ENCODE results near the gene MCTP2.
A peak's percentile ranks its signal among the peaks of the same experiment; 100 is the strongest.
"Not testable (repeated sequence)": the region's sequence is repeated elsewhere in the genome, so short reads cannot be mapped to it uniquely, and the experiment has no call there.

The MCTP2 gene

DNA sequence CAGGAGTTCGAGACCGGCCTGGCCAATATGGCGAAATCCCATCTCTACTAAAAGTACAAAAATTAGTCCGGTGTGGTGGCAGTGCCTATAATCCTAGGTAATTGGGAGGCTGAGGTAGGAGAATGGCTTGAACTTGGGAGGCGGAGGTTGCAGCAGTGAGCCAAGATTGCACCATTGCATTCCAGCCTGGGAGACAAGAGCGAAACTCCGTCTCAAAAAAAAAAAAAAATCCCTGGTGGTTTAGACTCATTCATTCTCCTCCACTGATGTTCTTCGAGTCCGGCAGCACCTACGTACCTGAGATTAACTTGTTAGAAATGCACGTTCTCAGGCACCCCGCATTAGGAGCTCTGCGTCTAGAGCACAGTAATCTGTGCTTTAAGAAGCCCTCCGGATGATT, 3.7 kb downstream of the MCTP2 start:
- no peak for DNase-seq (ENCODE audit: low read depth)

DNA sequence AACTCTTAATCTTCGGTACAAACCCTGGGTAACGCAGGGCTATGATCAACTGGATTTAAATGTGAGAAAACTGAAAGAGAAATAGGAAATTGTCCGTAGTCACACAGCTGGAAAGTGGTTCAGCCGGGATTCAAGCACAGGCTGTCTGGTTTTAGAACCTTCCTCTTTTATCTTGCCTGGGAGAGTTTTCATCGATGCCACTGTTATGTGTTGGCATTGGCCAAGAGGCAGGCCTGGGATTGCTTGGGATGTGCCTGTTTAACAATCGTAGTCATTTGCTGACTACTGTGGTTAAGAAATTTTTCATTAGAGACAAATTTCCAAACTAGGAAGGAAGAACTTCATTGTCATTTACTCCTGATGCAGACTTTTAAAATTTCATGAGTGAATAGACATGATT, 4.3 kb downstream of the MCTP2 start:
- DNase-seq (ENCODE audit: low read depth) = no peak

DNA sequence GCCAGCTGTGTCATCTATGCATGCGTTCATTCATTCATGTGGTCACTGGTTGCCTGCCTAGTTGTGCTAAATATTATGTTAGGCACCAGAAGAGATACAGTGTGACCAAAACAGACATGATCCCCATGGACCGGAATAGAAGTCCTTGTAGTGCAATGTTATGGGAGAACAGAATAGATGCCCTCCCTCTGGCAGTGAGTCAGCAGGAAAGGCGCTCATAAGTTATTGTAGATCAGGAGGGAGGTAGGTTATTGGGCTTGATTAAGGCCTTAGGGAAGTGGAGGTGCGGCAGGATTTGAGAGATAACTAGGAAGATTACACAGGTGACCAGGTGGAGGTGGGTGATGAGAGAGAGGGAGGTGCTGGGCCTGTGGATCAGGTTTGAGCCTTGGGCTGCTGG, 5.2 kb downstream of the MCTP2 start:
- no peak for DNase-seq (ENCODE audit: low read depth)

DNA sequence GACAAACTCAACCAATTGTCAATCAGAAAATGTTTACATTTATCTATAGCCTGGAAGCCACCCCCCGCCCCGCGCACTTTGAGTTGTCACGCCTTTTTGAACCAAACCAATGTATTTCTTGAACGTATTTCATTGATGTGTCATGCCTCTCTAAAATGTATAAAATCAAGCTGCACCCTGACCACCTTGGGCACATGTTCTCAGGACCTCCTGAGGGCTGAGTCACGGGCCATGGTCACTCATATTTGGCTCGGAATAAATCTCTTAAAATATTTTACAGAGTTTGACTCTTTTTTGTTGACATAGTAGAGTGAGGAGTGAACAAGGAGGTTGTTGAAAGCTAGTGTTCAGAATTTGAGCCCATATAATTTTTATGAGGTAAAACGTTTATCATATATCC, 6.5 kb downstream of the MCTP2 start:
- no peak for DNase-seq (ENCODE audit: low read depth)

DNA sequence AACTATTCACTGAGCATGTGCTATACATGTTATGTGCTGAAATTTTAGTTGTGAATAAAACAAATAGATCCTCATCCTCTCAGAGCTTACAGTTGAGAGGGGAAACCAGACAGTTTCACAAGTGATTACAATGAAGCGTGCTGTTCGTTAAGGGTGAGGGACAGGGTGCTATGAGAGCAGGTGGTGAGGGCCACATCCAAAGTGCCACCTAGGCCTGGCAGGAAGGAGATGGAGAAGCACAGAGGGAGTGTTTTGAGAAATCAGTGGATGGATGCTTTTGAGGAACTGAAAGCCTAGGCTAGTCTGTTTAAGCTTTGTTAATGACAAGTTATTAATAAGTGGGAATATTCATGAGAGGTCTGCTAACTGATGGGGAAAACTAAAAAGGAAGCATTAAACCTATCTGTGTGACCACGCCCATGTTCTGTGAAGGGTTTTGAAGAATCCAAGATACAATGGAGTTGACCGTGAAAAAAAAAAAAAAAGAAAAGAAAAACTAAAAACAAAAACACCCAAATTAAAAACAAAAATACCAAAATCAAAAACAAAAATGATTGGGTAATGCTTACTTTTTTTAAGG, 7.3 kb downstream of the MCTP2 start:
- no peak for DNase-seq (ENCODE audit: low read depth)

DNA sequence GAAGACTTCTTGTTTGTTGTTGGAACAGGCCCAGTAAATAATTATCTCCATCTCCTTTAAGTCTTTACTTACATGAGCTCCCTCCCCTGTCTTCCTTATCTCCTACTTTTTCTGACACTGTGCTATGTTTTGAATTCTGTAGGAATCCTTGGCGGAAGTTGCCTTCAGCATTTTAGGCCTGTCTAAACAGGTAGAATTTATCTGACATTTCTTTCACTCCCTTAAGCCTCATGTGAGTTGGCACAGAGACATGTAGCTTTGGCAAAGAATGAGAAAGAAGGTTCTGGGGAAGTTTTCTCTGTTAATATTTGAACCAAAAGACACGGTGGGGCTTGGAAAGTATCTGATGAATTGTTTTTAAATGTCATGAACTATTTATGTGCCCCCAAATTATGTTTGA, 8.1 kb downstream of the MCTP2 start:
- DNase-seq (ENCODE audit: low read depth) = no peak

DNA sequence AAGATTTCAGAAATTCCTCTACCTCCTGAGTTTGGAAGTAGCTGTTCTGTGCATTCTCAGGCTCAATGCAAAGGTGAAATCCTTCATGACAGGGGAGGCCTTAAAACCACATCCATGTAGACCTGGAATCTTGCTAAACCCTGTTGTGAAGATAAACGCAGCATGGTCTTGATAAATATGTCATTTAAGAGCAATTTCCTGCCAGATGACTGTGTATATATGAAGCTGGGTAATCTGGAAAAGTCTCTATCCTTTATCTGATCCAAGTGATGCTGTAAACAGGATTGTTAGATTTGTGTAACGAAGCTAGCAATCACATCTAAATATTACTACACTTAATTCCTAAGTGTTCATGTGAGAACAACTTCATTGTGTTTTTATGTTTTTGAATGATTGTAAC, 9.1 kb downstream of the MCTP2 start:
- DNase-seq (ENCODE audit: low read depth) = no peak

DNA sequence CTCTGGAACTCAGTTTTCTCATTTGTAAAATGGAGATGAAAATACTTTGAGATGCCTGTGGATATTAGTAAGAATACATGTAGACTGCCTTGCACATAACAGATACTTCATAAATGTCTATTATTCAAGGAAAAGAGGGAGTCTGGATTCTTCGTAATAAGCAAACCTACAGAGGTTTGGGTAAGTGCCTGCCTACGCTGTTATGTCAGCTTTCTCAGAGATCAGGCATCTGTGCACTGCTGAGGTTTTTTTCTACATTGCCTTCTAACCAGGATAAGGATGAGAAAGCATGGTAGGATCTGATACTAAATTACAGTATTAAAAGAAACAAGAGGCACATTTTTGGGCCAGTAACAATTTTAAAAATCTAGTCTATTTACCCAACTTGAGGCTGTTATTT, 10.9 kb downstream of the MCTP2 start:
- no peak for DNase-seq (ENCODE audit: low read depth)

DNA sequence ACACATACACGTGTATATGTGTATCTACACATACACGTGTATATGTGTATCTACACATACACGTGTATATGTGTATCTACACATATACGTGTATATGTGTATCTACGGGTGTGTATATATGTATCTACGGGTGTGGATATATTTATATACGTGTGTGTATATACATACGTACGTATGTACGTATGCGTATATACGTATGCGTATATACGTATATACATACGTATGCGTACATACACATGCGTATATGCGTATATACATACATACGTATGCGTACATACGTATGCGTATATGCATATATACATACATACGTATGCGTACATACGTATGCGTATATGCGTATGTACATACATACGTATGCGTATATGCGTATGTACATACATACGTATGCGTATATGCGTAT, 11.6 kb downstream of the MCTP2 start:
- not testable (repeated sequence) for DNase-seq (ENCODE audit: low read depth)

DNA sequence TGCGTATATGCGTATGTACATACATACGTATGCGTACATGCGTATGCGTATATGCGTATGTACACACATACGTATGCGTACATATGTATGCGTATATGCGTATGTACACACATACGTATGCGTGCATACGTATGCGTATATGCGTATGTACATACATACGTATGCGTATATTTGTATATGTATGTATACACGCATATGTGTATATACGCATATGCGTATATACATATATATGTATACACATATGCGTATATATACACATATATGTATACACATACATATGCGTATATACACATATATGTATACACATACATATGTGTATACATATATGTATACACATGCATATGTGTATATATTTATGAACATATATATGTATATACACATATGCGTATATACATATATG, 12.1 kb downstream of the MCTP2 start:
- no peak for DNase-seq (ENCODE audit: low read depth)

DNA sequence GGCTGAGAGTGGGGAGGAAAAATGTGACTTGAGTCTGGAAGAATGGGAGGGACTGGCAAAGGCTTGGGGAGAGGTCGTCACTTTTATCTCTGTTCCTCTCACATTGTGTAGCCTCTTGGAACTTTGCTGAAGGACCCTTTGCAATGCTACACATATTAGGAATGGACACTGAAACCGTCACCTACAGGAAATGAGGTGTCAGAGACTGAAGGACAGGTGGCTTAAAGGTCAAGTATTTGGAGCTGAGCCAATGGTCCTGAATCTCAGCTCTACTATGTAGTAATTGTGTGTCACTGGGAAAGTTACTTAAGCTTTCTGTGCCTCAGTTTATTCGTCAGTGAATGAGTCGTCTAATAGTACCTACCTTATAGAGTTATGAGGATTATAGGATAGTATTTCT, 14.7 kb downstream of the MCTP2 start:
- DNase-seq (ENCODE audit: low read depth) = no peak

DNA sequence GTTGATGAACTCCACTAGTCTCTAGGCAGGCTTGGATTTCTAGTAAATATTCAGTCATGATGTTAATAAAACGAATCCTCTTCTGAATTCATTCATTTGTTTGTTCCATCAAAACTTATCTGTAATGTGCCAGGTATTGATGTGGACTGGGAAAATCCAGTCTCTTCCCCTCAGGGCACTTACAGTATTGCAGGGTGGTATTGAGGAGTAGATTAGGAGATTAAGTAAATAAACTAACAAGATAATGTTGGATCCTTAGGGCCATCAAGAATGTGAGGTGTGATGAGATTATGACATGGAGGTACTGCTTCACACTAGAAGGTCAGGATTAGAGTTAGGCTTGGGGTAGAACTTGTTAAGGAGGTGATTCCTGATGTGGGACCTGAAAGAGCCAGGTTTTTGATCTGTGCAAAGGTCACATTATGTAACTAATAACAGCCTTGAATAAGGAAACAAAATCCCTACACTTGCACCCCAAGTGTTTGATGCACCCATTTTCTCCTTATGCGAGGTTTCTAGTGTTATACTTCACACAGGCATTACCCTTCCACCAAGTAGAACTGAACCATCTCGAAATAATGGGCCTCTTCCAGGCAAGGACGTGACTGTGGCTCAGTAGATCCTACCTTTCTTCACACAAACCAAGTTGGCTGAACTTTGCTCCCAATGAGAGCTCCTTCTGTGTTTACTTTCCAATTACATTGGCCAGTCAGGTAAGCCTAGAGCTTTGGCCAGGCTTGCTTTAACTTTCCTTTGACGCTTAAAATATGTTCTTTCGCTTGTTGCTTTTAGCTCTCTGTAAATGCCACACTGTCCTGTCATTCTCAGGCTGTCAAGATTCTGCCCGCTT, 16.7 kb downstream of the MCTP2 start:
- DNase-seq (ENCODE audit: low read depth) = no peak

DNA sequence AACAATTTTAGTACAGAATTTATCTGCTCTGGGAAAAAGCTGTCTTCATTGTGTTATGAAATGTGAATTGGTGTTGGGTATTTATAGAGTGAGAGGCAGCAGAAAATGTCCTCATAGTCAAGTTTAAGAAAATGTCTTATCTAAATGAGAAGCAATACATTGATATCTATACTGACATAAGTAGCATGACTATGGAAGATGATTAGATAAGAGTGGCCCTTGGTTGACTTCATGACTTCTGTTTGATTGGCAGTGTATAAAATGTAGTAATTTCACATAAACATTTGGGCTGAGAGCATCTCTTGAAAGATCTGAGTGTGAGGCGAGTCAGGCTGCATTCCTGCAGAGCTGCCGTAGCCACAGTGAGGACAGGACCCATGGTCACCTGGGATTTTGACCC, 19.4 kb downstream of the MCTP2 start:
- DNase-seq (ENCODE audit: low read depth) = no peak

DNA sequence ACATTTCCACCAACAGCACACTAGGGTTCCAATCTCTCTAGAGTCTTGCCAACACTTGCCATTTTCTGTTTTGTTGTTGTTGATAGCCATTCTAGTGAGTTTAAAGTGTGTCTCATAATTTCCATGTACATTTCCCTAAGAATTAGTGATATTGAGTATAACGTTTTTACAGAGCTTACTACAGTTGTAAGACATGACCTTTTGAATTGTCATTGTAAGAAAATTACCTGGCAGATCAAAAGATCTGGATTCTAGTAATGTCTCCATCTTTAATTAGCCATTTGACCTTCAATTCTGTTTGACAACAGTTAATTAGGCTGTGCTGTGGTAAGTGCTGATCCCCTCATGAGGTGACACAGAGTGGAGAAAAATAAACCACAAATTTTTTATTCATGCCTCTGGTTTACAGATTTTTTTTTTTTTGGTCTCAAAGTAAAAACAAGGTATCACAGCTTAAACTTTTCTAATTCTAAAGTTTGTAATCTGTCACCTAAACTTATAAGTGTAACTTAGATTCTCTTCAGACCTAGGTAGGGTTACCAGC, 20.9 kb downstream of the MCTP2 start:
- DNase-seq (ENCODE audit: low read depth) = no peak

DNA sequence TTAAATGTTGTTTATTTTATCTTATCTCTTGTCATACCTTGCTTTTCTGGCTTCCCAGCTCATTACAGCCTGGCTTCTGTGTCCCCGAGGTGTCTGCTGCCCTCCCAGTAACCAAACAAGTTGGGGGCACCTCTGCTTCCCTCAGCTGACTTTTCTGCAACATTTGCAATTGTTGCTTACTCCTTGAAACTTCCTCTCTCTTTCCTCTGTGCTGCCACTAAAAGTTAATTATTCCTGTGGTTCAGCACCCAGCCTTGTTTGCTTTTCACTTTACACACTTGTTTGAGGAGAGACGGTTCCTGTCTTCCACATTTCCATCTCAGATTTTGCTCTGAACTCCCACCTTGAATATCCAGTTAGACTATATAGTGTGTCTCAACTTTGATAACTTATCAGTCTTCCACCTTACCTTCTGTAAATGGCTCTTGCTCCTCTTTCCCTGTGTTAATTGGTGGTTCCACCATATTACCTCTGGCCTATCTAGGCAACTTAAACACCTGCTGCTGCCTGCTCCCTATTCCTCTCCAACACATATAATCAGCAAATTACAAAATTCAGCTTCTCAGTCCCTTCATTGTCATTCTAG, 21.6 kb downstream of the MCTP2 start:
- no peak for DNase-seq (ENCODE audit: low read depth)

DNA sequence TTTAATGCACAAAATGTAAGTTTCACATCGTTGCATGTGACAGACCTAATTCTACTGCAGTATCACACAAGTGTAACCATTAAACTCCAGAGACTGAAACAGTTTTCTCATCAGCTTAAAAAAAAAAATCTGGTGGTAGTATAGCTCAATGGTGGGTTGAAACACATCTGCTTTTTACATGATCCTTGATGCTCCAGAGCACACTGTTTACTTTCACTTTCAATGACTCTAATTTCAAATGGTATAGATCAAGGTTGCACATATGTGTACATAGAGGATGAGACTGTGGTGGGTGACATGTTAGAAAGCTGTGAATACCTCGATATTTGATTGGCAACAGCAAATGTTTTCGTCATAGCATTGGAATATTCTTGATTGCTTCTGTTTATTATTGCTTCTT, 22.4 kb downstream of the MCTP2 start:
- DNase-seq (ENCODE audit: low read depth) = no peak

DNA sequence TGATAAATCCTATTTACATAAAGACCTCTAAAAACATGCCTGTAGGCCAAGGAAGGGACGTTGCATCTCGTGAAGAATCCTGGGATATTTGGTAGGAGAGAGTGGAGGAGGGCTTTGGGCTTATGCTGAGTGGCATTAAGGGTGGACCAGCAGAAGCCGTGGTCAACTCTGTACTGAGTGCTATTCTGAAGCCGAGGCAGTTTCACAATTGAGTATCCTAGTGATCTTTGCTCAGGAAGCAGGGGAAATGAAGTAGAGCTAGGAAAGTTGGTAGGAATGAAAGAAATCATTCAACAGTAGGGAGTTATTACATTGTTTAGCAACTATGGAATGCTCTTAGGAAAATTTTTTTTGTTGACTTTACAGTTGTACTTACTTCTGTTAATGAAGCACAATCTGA, 24.2 kb downstream of the MCTP2 start:
- no peak for DNase-seq (ENCODE audit: low read depth)

DNA sequence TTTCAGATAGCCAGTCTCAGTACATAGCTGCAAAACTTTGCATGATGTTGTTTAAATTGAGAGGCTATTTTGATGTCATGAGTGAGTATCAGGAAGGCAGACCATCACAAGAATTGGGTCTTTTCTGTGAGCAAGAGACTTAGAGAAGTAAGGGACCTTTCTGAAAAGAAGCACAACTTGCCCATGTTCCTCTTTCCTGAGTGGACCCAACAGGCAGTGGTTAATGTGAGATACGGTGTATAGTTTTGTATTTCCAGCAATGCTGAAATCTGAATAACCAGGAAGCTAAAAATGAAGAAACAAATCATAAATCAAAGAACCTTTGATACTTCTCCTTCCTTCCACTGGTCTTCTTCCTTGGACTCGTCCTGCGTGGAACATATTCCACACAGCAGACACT, 25.1 kb downstream of the MCTP2 start:
- DNase-seq (ENCODE audit: low read depth) = no peak

DNA sequence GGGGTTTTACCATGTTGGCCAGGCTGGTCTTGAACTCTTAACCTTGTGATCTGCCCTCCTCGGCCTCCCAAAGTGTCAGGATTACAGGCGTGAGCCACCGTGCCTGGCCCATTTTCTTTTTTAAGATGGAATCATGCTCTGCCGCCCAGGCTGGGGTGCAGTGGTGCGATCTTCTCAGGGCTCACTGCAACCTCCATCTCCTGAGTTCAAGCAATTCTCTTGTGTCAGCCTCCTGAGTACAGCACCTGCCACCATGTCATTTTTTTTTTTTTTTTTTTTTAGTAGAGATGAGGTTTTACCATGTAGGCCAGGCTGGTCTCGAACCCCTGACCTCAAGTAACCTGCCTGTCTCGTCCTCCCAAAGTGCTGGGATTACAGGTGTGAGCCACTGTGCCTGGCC, 26.4 kb downstream of the MCTP2 start:
- DNase-seq (ENCODE audit: low read depth) = not testable (repeated sequence)

DNA sequence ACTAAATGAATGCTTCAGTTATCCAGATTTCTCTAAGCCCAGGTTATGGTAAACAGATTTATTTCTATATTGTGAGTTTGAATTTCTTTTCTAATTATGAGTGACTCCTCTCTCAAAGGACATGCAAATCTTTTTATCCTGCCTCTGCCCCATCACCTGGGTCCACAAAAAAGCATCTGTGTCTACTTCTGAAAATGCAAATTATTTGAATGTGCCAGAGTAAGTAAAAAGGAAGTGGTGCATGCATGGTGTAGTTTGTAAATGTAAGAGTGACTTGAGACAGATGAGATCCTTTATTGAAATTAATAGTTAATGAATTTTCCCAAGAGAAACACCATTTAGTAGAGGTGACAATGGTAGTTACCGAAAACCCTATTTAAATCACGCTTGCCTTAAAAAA, 26.9 kb downstream of the MCTP2 start:
- no peak for DNase-seq (ENCODE audit: low read depth)

DNA sequence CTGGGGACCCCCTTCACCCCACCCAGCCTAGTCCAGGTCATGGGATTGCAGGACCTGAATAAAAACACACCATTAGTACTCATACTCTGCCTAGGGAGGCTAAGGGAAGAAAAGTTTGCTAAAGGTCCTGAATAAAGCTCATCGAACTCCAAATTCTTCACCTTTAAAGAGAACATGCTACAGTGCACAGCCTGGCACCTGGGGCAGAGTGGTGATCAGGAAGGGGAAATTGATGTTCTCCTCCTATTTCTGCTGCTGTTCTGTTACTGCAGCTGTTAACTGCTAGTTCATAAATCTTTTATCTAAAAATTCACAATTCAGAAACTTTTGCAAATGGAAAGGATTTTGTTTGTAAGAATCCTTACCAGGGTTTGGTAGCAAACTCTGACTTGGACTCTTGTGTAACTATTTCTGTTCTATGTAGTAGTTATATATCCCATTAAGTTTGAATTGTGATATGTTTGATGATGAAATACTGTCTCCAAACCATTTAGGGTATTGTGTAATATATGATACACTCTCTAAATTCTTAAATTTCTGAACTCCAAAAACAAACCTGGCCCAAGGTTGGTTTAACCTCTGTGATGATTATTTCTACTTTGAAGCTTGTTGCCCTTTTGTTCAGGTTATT, 27.9 kb downstream of the MCTP2 start:
- DNase-seq (ENCODE audit: low read depth) = peak; percentile 11

DNA sequence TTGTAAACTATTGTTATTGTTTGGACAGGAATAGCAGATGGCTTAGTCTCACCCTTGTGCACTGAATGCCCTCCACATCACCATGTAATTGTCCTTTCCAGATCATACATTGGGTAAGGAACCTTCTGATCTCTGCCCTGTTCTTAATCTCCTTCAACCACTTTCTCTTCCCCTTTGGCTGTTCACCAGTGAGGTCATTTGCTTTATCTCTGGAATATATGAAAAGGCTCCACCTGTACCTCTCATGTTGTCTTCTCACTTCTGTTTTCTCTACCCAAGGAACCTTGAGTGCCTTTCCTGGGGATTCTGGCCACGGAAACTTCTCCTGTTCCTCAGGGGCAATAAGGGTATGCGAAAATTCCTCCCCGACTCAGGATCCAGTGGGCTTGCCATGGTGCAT, 28.5 kb downstream of the MCTP2 start:
- no peak for DNase-seq (ENCODE audit: low read depth)

DNA sequence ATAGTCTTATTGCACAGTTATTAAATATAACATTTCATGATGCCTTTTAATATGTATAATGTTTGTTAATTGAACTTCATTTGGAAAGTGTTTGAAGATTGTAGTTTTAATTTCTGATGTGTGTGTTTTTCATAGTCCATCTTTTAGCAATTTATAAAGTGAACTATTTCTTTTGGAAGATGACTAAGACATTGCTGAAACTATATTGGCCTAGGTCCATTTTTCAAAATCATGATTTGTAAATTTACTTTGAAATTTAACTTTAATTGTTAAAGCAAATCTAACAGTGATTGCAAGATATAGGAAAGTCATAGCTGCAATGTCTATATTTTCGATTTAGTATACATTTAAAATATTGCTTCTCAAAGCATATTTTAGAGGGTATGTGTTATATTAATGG, 30.8 kb downstream of the MCTP2 start:
- DNase-seq (ENCODE audit: low read depth) = no peak

All from iris pigment epithelial cell (primary cell).